KOPT-K1 (cell line): ENCODE results near the gene FARS2.

Source experiments
- H3K27ac ChIP-seq: fragments of 200-600 bp; sonication (generic); 2 replicates; pipeline ENCODE4 v1.5.1; 2016; ENCODE audit warnings: antibody characterized with exemption, mild to moderate bottlenecking, low read depth, low read length; ENCODE audit not compliant: poor library complexity, severe bottlenecking
- H3K36me3 ChIP-seq: fragments of 200-600 bp; sonication (generic); 2 replicates; pipeline ENCODE4 v1.5.1; 2017; ENCODE audit warnings: antibody characterized with exemption, mild to moderate bottlenecking, low read length, moderate library complexity; ENCODE audit not compliant: insufficient read depth
- H3K9me3 ChIP-seq: fragments of 200-600 bp; sonication (generic); 2 replicates; pipeline ENCODE4 v1.5.1; 2017; ENCODE audit warnings: antibody characterized with exemption, low read length, mild to moderate bottlenecking; ENCODE audit not compliant: insufficient read depth, poor library complexity, severe bottlenecking

The FARS2 gene

GRCh38 chr6:5314191-5314865 is 53.0 kb downstream of the FARS2 start:
- Histone ChIP-seq H3K9me3 (no peaks in the 10 kb centered on the region), H3K36me3 (no peaks in the 10 kb centered on the region), H3K27ac (no peak overlapping the region)

GRCh38 chr6:5315881-5316280 is 54.6 kb downstream of the FARS2 start:
- Histone ChIP-seq H3K9me3 (no peaks in the 10 kb centered on the region), H3K27ac (no peak overlapping the region), H3K36me3 (no peaks in the 10 kb centered on the region)

- Histone ChIP-seq H3K9me3 (no peaks in the 10 kb centered on the region), H3K36me3 (no peaks in the 10 kb centered on the region), H3K27ac (no peak overlapping the region)
Observed at GRCh38 chr6:5316951-5317350, 55.6 kb downstream of the FARS2 start.

GRCh38 chr6:5318617-5319272 is 57.4 kb downstream of the FARS2 start:
- Histone ChIP-seq H3K27ac (no peak overlapping the region), H3K9me3 (no peaks in the 10 kb centered on the region), H3K36me3 (no peaks in the 10 kb centered on the region)

GRCh38 chr6:5323979-5324378 is 62.7 kb downstream of the FARS2 start:
- no peaks in the 10 kb centered on the region for H3K36me3 ChIP-seq
- H3K27ac ChIP-seq, result no peak overlapping the region

GRCh38 chr6:5325173-5325572 is 63.9 kb downstream of the FARS2 start:
- no peaks in the 10 kb centered on the region for H3K9me3 ChIP-seq
- no peaks in the 10 kb centered on the region for H3K36me3 ChIP-seq
- no peak overlapping the region for H3K27ac ChIP-seq

More at GRCh38 chr6:5323979-5324378, 62.7 kb downstream of the FARS2 start:
- H3K9me3 ChIP-seq, result no peaks in the 10 kb centered on the region

GRCh38 chr6:5326022-5326641 is 64.8 kb downstream of the FARS2 start:
- H3K27ac ChIP-seq, result no peak overlapping the region
- H3K9me3 ChIP-seq, result no peaks in the 10 kb centered on the region
- H3K36me3 ChIP-seq, result no peaks in the 10 kb centered on the region

- H3K36me3 ChIP-seq, result no peaks in the 10 kb centered on the region
- H3K27ac ChIP-seq, result no peak overlapping the region
Observed at GRCh38 chr6:5328800-5329199, 67.5 kb downstream of the FARS2 start.

GRCh38 chr6:5331845-5332442 is 70.6 kb downstream of the FARS2 start:
- Histone ChIP-seq H3K27ac (no peak overlapping the region), H3K36me3 (no peaks in the 10 kb centered on the region), H3K9me3 (no peaks in the 10 kb centered on the region)

More at GRCh38 chr6:5328800-5329199, 67.5 kb downstream of the FARS2 start:
- no peaks in the 10 kb centered on the region for H3K9me3 ChIP-seq

GRCh38 chr6:5333658-5334057 is 72.3 kb downstream of the FARS2 start:
- Histone ChIP-seq H3K36me3 (no peaks in the 10 kb centered on the region), H3K27ac (no peak overlapping the region), H3K9me3 (no peaks in the 10 kb centered on the region)

GRCh38 chr6:5334341-5334740 is 73.0 kb downstream of the FARS2 start:
- Histone ChIP-seq H3K27ac (no peak overlapping the region), H3K36me3 (no peaks in the 10 kb centered on the region), H3K9me3 (no peaks in the 10 kb centered on the region)

GRCh38 chr6:5335020-5335419 is 73.7 kb downstream of the FARS2 start:
- no peak overlapping the region for H3K27ac ChIP-seq
- H3K36me3 ChIP-seq, result no peaks in the 10 kb centered on the region
- no peaks in the 10 kb centered on the region for H3K9me3 ChIP-seq

GRCh38 chr6:5337573-5337972 is 76.3 kb downstream of the FARS2 start:
- no peaks in the 10 kb centered on the region for H3K9me3 ChIP-seq
- H3K27ac ChIP-seq, result no peak overlapping the region

GRCh38 chr6:5338177-5338960 is 77.1 kb downstream of the FARS2 start:
- Histone ChIP-seq H3K27ac (no peak overlapping the region), H3K36me3 (no peaks in the 10 kb centered on the region), H3K9me3 (no peaks in the 10 kb centered on the region)

More at GRCh38 chr6:5337573-5337972, 76.3 kb downstream of the FARS2 start:
- H3K36me3 ChIP-seq, result no peaks in the 10 kb centered on the region

- Histone ChIP-seq H3K36me3 (no peaks in the 10 kb centered on the region), H3K9me3 (no peaks in the 10 kb centered on the region), H3K27ac (no peak overlapping the region)
Observed at GRCh38 chr6:5339786-5340185, 78.5 kb downstream of the FARS2 start.
